A673 (cell line): ENCODE results near the gene EXOC6B.

Source experiments
- CTCF ChIP-seq: fragments of 300-800, 200-600 bp; sonication (generic); conservative IDR thresholded peaks from 2 replicates; pipeline ENCODE4 v1.5.1; 2017; ENCODE audit warnings: low read depth, mild to moderate bottlenecking, antibody characterized with exemption, low read length, moderate library complexity, mixed read lengths
- EZH2 ChIP-seq: fragments of 200-600 bp; sonication (generic); IDR thresholded peaks from 2 replicates; pipeline ENCODE4 v1.6.1; 2017; ENCODE audit warnings: borderline replicate concordance, low read depth, mild to moderate bottlenecking, mixed read lengths, antibody characterized with exemption, low read length; ENCODE audit not compliant: poor library complexity, severe bottlenecking

GRCh38 chr2:72695676-72696075 lies 130.2 kb downstream of the EXOC6B start:
- TF ChIP-seq CTCF: no peak
- no peak for TF ChIP-seq EZH2
